Mesodermal cell (in vitro differentiated cells): ENCODE results near the gene MAFG.
"Not testable (repeated sequence)": the region's sequence is repeated elsewhere in the genome, so short reads cannot be mapped to it uniquely, and the experiment has no call there.

ENCODE experiments used
- H3K27ac ChIP-seq: 2 replicates; pipeline ENCODE4 v1.7.0; 2013; ENCODE audit warnings: mild to moderate bottlenecking, low read depth, low read length, moderate library complexity; ENCODE audit not compliant: severe bottlenecking
- H3K36me3 ChIP-seq: 2 replicates; pipeline ENCODE4 v1.7.1; 2013; ENCODE audit warnings: mild to moderate bottlenecking, low read length, moderate library complexity; ENCODE audit not compliant: control insufficient read depth, insufficient read depth
- H3K4me1 ChIP-seq: one replicate; pipeline ENCODE4 v1.7.1; 2013; ENCODE audit warnings: mild to moderate bottlenecking, low read length; ENCODE audit not compliant: insufficient read depth, control insufficient read depth, poor library complexity, severe bottlenecking
- H3K4me3 ChIP-seq: 2 replicates; pipeline ENCODE4 v1.7.0; 2013; ENCODE audit warnings: low read length, control low read depth, mild to moderate bottlenecking; ENCODE audit not compliant: insufficient read depth, poor library complexity, severe bottlenecking; ENCODE audit errors: extremely low read depth
- H3K9me3 ChIP-seq: 2 replicates; pipeline ENCODE4 v1.7.1; 2013; ENCODE audit warnings: mild to moderate bottlenecking, low read length, moderate library complexity; ENCODE audit not compliant: control insufficient read depth
- WGBS, 2 experiments: methylation state at CpG; one replicate each; pipeline ENCODE4 v1.1.5; 2013; ENCODE audit warnings: missing lambda C conversion rate in 2 of 2; ENCODE audit not compliant: insufficient coverage in 2 of 2; 5-methylcytosine and 5-hydroxymethylcytosine counted together

Gene MAFG

GRCh38 chr17:81956607-81957589, 29.4 kb upstream of the MAFG start:
- Histone ChIP-seq H3K36me3 (peaks cover 3% of the 10 kb centered on the region), H3K4me3 (no peak overlapping the region), H3K27ac (no peak overlapping the region), H3K4me1 (peaks cover under 1% of the 10 kb centered on the region), H3K9me3 (no peaks in the 10 kb centered on the region)
- 91 to 93% methylated on average over 44 to 45 of the region's 45 CpGs for WGBS, 2 experiments

GRCh38 chr17:81955756-81956544, 28.4 kb upstream of the MAFG start:
- no peak overlapping the region for H3K4me3 ChIP-seq
- H3K27ac ChIP-seq = no peak overlapping the region
- H3K4me1 ChIP-seq = no peaks in the 10 kb centered on the region
- WGBS, 2 experiments = 90 to 91% methylated on average over 11 to 13 of the region's 13 CpGs
- no peaks in the 10 kb centered on the region for H3K9me3 ChIP-seq
- peaks cover 3% of the 10 kb centered on the region for H3K36me3 ChIP-seq

- 91 to 97% methylated on average over 15 to 16 of the region's 26 CpGs for WGBS, 2 experiments
- Histone ChIP-seq H3K9me3 (no peaks in the 10 kb centered on the region), H3K4me3 (no peak overlapping the region), H3K27ac (no peak overlapping the region), H3K36me3 (peaks cover 3% of the 10 kb centered on the region), H3K4me1 (no peaks in the 10 kb centered on the region)
Measured at GRCh38 chr17:81955058-81955681, 27.6 kb upstream of the MAFG start.

GRCh38 chr17:81954131-81955057, 26.9 kb upstream of the MAFG start:
- Histone ChIP-seq H3K36me3 (peaks cover 3% of the 10 kb centered on the region), H3K9me3 (no peaks in the 10 kb centered on the region), H3K4me3 (no peak overlapping the region), H3K27ac (no peak overlapping the region), H3K4me1 (no peaks in the 10 kb centered on the region)
- 85 to 91% methylated on average over 13 of the region's 19 CpGs for WGBS, 2 experiments

GRCh38 chr17:81953443-81953842, 25.9 kb upstream of the MAFG start:
- not testable (repeated sequence) for H3K9me3 ChIP-seq, H3K4me3 ChIP-seq, H3K27ac ChIP-seq, H3K4me1 ChIP-seq, H3K36me3 ChIP-seq
- 73 to 80% methylated on average over 3 to 5 of the region's 5 CpGs for WGBS, 2 experiments

- Histone ChIP-seq H3K4me3 (no peak overlapping the region), H3K9me3 (no peaks in the 10 kb centered on the region), H3K36me3 (peaks cover 3% of the 10 kb centered on the region), H3K4me1 (no peaks in the 10 kb centered on the region), H3K27ac (no peak overlapping the region)
- WGBS, 2 experiments = 83 to 90% methylated on average over 9 to 14 of the region's 16 CpGs
Measured at GRCh38 chr17:81952792-81953228, 25.3 kb upstream of the MAFG start.

- 73 to 82% methylated on average over 6 to 9 of the region's 13 CpGs for WGBS, 2 experiments
- Histone ChIP-seq H3K9me3 (no peaks in the 10 kb centered on the region), H3K36me3 (peaks cover 3% of the 10 kb centered on the region), H3K4me1 (no peaks in the 10 kb centered on the region), H3K4me3 (no peak overlapping the region), H3K27ac (no peak overlapping the region)
Measured at GRCh38 chr17:81951785-81952684, 24.5 kb upstream of the MAFG start.

GRCh38 chr17:81950501-81950900, 23.0 kb upstream of the MAFG start:
- no peak overlapping the region for H3K27ac ChIP-seq
- peaks cover 3% of the 10 kb centered on the region for H3K36me3 ChIP-seq
- H3K9me3 ChIP-seq = no peaks in the 10 kb centered on the region
- H3K4me1 ChIP-seq = no peaks in the 10 kb centered on the region
- WGBS, 2 experiments = 88 to 89% methylated on average over 15 of the region's 15 CpGs
- H3K4me3 ChIP-seq = no peak overlapping the region

- H3K4me3 ChIP-seq = no peak overlapping the region
- WGBS, 2 experiments = 86 to 88% methylated on average over 13 to 15 of the region's 17 CpGs
- H3K9me3 ChIP-seq = no peaks in the 10 kb centered on the region
- H3K27ac ChIP-seq = no peak overlapping the region
- no peaks in the 10 kb centered on the region for H3K4me1 ChIP-seq
- peaks cover under 1% of the 10 kb centered on the region for H3K36me3 ChIP-seq
Measured at GRCh38 chr17:81948635-81949378, 21.3 kb upstream of the MAFG start.
